ENCODE results near the gene FYB2. TPM values are rescaled to one million over a fixed set of nuclear protein-coding genes. Genes with fewer than 3 reads are reported as not detected.

The FYB2 gene
- total RNA-seq, 5 donors from 2014 or later (not counting 1 experiment from before 2014, with no cell fraction given), result not detected

DNA sequence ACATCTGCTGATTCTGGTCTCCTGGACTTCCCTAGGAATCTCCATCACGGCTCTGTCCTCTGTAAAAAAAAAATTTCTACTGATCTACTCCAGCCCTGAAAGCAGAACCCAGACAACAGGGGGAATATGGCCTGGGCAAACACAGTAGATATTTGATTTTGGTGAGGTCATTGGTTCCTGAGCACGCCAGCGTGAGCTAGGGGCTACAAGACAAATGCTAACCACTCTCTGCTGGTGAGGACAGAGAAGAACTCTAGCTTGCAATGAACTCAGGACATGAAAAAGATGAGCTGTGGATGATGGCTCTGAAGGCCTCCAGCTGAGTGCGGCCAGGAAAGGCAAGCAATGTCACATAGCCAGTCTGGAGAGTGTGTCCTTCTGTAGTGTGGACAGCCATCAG, 17.2 kb upstream of the FYB2 start:
- Mint-ChIP-seq H3K36me3 (no peaks in the 10 kb centered on the region), H3K4me3 (no peak overlapping the region), H3K4me1 (peaks cover 5 to 8% (median 5%) of the 10 kb centered on the region in 3 donors), H3K27ac (no peak overlapping the region), H3K27me3 (peaks cover 8 to 12% of the 10 kb centered on the region in 2 donors), H3K9me3 (no peaks in the 10 kb centered on the region)
- Histone ChIP-seq H3K4me1 (ENCODE audit: control insufficient read depth in 1 of 2, extremely low read depth in 1 of 2, insufficient read depth in 2 of 2, low read length in 2 of 2) (no peaks in the 10 kb centered on the region), H3K4me3 (ENCODE audit: control insufficient read depth in 1 of 2, extremely low read depth in 1 of 2, low read length in 1 of 2) (no peak overlapping the region), H3K27ac (ENCODE audit: low read length) (no peak overlapping the region), H3K27me3 (replicated peaks in 1 of 2; ENCODE audit: control insufficient read depth in 2 of 2, extremely low read depth in 1 of 2, insufficient read depth in 2 of 2, low read length in 1 of 2) (peaks cover 0 to 2% of the 10 kb centered on the region in 2 experiments), H3K9me3 (no peaks in the 10 kb centered on the region), H3K36me3 (ENCODE audit: control insufficient read depth in 2 of 2, extremely low read depth in 1 of 2, insufficient read depth in 1 of 2, low read length in 1 of 2) (no peaks in the 10 kb centered on the region)
- 96% methylated on average over 3 of the region's 4 CpGs for WGBS (ENCODE audit: insufficient coverage)
- no peak for ATAC-seq (replicated peaks in 1 of 4)
- no peak for DNase-seq
- CTCF ChIA-PET, result no interaction called here
- POLR2A ChIA-PET, result no interaction called here

DNA sequence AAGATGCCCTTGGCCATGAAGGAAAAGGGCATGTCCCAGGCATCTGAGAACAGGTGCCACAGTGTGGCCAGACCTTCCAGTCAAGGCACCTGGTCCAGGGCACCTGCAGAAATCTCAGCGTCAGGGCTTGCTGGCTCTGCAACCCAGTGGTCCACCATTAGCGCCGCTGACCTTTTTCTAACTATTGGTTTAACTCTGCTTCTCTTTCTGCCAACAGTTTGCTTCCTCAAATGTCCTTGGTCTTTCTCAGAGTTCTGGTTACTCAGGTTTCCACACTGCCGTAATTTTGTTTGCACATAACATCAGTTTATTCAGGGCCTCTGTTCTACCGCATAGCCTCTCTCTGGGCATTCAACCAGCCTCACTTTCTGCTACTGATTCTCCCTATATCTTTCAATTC, 16.5 kb upstream of the FYB2 start:
- peaks cover 0 to 4% of the 10 kb centered on the region in 2 experiments for H3K27me3 ChIP-seq (replicated peaks in 1 of 2; ENCODE audit: control insufficient read depth in 2 of 2, extremely low read depth in 1 of 2, insufficient read depth in 2 of 2, low read length in 1 of 2)
- ATAC-seq (replicated peaks in 1 of 4), result no peak
- H3K36me3 Mint-ChIP-seq, result no peaks in the 10 kb centered on the region
- no peaks in the 10 kb centered on the region for H3K4me1 ChIP-seq (ENCODE audit: control insufficient read depth in 1 of 2, extremely low read depth in 1 of 2, insufficient read depth in 2 of 2, low read length in 2 of 2)
- H3K27ac ChIP-seq (ENCODE audit: low read length), result no peak overlapping the region
- no peak for DNase-seq
- H3K4me3 Mint-ChIP-seq, result no peak overlapping the region
- no peaks in the 10 kb centered on the region for H3K9me3 ChIP-seq
- whole genome bisulfite sequencing (ENCODE audit: insufficient coverage), result 87% methylated on average over 5 of the region's 5 CpGs
- H3K27me3 Mint-ChIP-seq, result peaks cover 14 to 15% of the 10 kb centered on the region in 2 donors
- H3K27ac Mint-ChIP-seq, result no peak overlapping the region
- no peak overlapping the region for H3K4me3 ChIP-seq (ENCODE audit: control insufficient read depth in 1 of 2, extremely low read depth in 1 of 2, low read length in 1 of 2)
- ChIA-PET POLR2A (no interaction called here), CTCF (interaction anchor here in 1 of 2 donors (0.6 kb wide), 1 partner anchor 229 kb away, joined by 3 read pairs; no protein-coding TSS in a partner anchor)
- no peaks in the 10 kb centered on the region for H3K36me3 ChIP-seq (ENCODE audit: control insufficient read depth in 2 of 2, extremely low read depth in 1 of 2, insufficient read depth in 1 of 2, low read length in 1 of 2)
- peaks cover 5 to 8% (median 5%) of the 10 kb centered on the region in 3 donors for H3K4me1 Mint-ChIP-seq
- H3K9me3 Mint-ChIP-seq, result no peaks in the 10 kb centered on the region

DNA sequence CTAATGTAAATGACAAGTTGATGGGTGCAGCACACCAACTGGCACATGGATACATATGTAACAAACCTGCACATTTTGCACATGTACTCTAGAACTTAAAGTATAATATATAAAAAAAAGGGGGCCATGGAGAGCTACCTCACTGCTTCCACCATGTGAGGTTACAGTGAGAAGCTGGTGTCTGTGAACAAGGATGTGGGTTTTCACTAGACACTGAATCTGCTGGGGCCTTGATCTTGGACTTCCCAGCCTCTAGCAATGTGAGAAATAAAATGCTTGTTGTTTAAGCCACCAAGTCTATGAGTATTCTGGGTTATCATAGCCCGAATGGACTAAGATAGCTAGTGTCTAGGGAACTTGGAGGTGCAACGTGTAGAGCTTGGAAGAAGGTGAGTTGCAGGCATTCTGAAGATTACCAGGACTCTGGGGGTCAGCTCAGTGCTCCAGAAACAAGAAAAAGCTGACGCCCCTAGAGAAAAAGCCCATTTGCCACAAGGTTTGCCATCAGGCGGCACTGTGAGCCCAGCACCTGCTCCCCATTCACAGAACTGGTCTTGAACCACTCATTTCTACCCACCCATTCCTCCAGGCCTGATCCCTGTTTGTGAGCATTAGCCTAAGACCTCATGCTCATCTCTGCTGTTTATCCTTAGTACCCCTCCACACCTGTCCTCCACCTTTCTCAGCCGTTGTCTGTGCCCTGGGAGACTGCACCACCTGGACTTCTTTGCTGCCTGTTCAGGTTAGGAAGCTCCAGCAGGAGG, 15.1 kb upstream of the FYB2 start:
- no peaks in the 10 kb centered on the region for H3K36me3 ChIP-seq (ENCODE audit: control insufficient read depth in 2 of 2, extremely low read depth in 1 of 2, insufficient read depth in 1 of 2, low read length in 1 of 2)
- no peaks in the 10 kb centered on the region for H3K9me3 ChIP-seq
- POLR2A ChIA-PET, result no interaction called here
- Mint-ChIP-seq H3K4me3 (no peak overlapping the region), H3K9me3 (no peaks in the 10 kb centered on the region), H3K36me3 (no peaks in the 10 kb centered on the region), H3K27ac (no peak overlapping the region), H3K27me3 (peaks cover 14 to 15% of the 10 kb centered on the region in 2 donors), H3K4me1 (peaks cover 5 to 8% (median 5%) of the 10 kb centered on the region in 3 donors)
- CTCF ChIA-PET, result interaction anchor here in 1 of 2 donors (0.5 kb wide), 1 partner anchor 359 kb away, joined by 7 read pairs; no protein-coding TSS in a partner anchor
- no peak overlapping the region for H3K4me3 ChIP-seq (ENCODE audit: control insufficient read depth in 1 of 2, extremely low read depth in 1 of 2, low read length in 1 of 2)
- no peaks in the 10 kb centered on the region for H3K4me1 ChIP-seq (ENCODE audit: control insufficient read depth in 1 of 2, extremely low read depth in 1 of 2, insufficient read depth in 2 of 2, low read length in 2 of 2)
- 69% methylated on average over 4 of the region's 5 CpGs for whole genome bisulfite sequencing (ENCODE audit: insufficient coverage)
- no peak for ATAC-seq (replicated peaks in 1 of 4)
- peaks cover 0 to 4% of the 10 kb centered on the region in 2 experiments for H3K27me3 ChIP-seq (replicated peaks in 1 of 2; ENCODE audit: control insufficient read depth in 2 of 2, extremely low read depth in 1 of 2, insufficient read depth in 2 of 2, low read length in 1 of 2)
- DNase-seq, result no peak
- no peak overlapping the region for H3K27ac ChIP-seq (ENCODE audit: low read length)

DNA sequence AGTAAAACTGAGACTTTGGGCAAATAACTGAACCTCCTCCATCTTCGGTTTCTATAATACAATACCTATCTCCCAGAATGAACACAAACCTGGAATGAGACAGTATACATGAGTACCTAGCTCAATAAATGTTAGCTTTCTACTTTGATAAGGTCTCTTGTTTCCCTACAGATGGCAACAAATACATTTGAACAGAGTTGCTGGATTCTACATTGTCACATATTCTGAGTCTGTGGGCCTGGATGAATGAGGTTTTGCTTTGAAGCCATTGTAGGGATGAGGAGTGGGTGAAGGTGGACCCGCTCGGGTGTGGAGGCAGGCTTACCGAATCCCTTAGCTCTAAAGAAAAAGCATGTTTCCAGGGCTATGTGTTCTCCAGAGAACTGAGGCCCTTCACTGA, 13.9 kb upstream of the FYB2 start:
- H3K9me3 Mint-ChIP-seq, result no peaks in the 10 kb centered on the region
- WGBS (ENCODE audit: insufficient coverage), result 94% methylated on average over 3 of the region's 4 CpGs
- no peaks in the 10 kb centered on the region for H3K36me3 Mint-ChIP-seq
- Histone ChIP-seq H3K9me3 (no peaks in the 10 kb centered on the region), H3K36me3 (ENCODE audit: control insufficient read depth in 2 of 2, extremely low read depth in 1 of 2, insufficient read depth in 1 of 2, low read length in 1 of 2) (no peaks in the 10 kb centered on the region), H3K4me1 (ENCODE audit: control insufficient read depth in 1 of 2, extremely low read depth in 1 of 2, insufficient read depth in 2 of 2, low read length in 2 of 2) (no peaks in the 10 kb centered on the region), H3K27ac (ENCODE audit: low read length) (no peak overlapping the region), H3K4me3 (ENCODE audit: control insufficient read depth in 1 of 2, extremely low read depth in 1 of 2, low read length in 1 of 2) (no peak overlapping the region), H3K27me3 (replicated peaks in 1 of 2; ENCODE audit: control insufficient read depth in 2 of 2, extremely low read depth in 1 of 2, insufficient read depth in 2 of 2, low read length in 1 of 2) (peaks cover 0 to 4% of the 10 kb centered on the region in 2 experiments)
- ChIA-PET CTCF (interaction anchor here in 1 of 2 donors (1.0 to 1.2 kb wide), 3 partner anchors 10 to 1820 kb away, joined by 3 to 4 read pairs (median 4); no protein-coding TSS in a partner anchor), POLR2A (no interaction called here)
- DNase-seq (no peak), ATAC-seq (replicated peaks in 1 of 4) (no peak)
- H3K27ac Mint-ChIP-seq, result no peak overlapping the region
- peaks cover 5 to 8% (median 5%) of the 10 kb centered on the region in 3 donors for H3K4me1 Mint-ChIP-seq
- no peak overlapping the region for H3K4me3 Mint-ChIP-seq
- peaks cover 10 to 28% of the 10 kb centered on the region in 2 donors for H3K27me3 Mint-ChIP-seq

DNA sequence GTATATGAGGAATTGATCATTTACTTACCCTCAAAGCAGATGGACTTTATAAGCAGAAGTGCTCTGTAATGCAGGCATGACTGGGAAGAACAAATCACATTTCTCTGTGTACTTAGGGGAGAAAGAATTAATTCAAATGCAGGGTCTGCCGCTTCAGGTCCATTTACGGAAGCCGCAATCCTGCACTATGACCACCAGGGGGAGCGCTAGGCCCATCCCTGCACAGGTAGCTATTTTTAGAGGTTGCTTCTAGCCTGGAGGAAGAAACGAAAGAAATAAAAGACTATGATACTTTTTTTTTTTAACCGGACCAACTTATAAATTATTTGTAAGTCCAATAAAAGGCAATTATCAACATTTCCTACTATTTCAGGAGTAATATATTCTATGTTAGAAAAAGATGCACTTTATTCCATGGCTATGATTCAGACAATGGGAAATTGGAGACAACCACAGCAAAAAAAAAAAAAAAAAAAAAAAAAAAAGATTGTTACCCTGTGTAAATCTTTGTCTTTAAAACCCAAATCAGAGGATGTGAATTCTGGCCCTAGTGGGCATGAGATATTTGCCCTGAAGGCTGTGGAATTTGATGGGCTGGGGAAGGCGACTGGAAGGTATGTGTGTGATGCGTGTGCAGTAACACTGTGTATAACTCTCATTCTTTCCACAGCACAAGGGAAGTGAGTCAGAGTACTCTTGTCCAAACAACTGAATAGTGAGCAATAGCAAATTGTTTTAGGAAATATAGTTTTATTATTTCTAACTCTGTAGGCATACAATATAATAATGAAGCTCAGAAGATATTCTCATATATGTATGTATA, 12.9 kb upstream of the FYB2 start:
- DNase-seq (peak; percentile 26 to 82 (median 55)), ATAC-seq (replicated peaks in 1 of 4) (peak; percentile 53 to 65 (median 57))
- Mint-ChIP-seq H3K27me3 (peaks cover 10 to 29% of the 10 kb centered on the region in 2 donors), H3K36me3 (no peaks in the 10 kb centered on the region), H3K27ac (no peak overlapping the region), H3K4me3 (no peak overlapping the region), H3K9me3 (no peaks in the 10 kb centered on the region), H3K4me1 (peaks cover 5 to 8% (median 5%) of the 10 kb centered on the region in 3 donors)
- Histone ChIP-seq H3K27me3 (replicated peaks in 1 of 2; ENCODE audit: control insufficient read depth in 2 of 2, extremely low read depth in 1 of 2, insufficient read depth in 2 of 2, low read length in 1 of 2) (peaks cover 0 to 4% of the 10 kb centered on the region in 2 experiments), H3K9me3 (no peaks in the 10 kb centered on the region), H3K36me3 (ENCODE audit: control insufficient read depth in 2 of 2, extremely low read depth in 1 of 2, insufficient read depth in 1 of 2, low read length in 1 of 2) (no peaks in the 10 kb centered on the region), H3K4me3 (ENCODE audit: control insufficient read depth in 1 of 2, extremely low read depth in 1 of 2, low read length in 1 of 2) (no peak overlapping the region), H3K4me1 (ENCODE audit: control insufficient read depth in 1 of 2, extremely low read depth in 1 of 2, insufficient read depth in 2 of 2, low read length in 2 of 2) (no peaks in the 10 kb centered on the region), H3K27ac (ENCODE audit: low read length) (no peak overlapping the region)
- WGBS (ENCODE audit: insufficient coverage), result 0% methylated on average over 3 of the region's 8 CpGs
- CTCF ChIA-PET, result interaction anchor here (0.5 to 1.5 kb wide), 14 partner anchors 11 to 1908 kb away, joined by 3 to 11 read pairs (median 4); partner anchors contain the start of gene OMA1 (in 1 of the 2)
- POLR2A ChIA-PET, result interaction anchor here in 1 of 2 donors (0.8 kb wide), 1 partner anchor 49 kb away, joined by 3 read pairs; no protein-coding TSS in a partner anchor

DNA sequence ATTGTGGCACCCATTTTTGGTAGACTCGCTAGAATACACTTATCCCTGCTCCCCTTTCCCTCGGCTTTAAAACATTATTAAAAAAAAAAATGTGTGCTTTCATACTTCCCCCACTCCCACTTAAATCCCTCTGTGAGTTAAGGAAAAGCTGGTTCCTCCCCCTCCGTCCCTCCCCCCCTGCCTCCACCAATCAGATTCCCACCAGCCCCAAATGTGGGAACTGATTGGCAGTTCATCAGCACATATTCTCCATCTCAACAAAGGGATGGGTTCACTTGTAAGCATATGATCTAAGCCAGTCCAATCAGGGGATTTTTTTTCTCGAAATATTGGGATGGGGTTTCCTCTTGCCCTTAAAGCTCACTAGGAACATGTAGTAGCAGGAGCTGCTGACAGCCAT, 10.8 kb upstream of the FYB2 start:
- Histone ChIP-seq H3K9me3 (no peaks in the 10 kb centered on the region), H3K36me3 (ENCODE audit: control insufficient read depth in 2 of 2, extremely low read depth in 1 of 2, insufficient read depth in 1 of 2, low read length in 1 of 2) (no peaks in the 10 kb centered on the region), H3K4me3 (ENCODE audit: control insufficient read depth in 1 of 2, extremely low read depth in 1 of 2, low read length in 1 of 2) (no peak overlapping the region), H3K27me3 (replicated peaks in 1 of 2; ENCODE audit: control insufficient read depth in 2 of 2, extremely low read depth in 1 of 2, insufficient read depth in 2 of 2, low read length in 1 of 2) (peaks cover 0 to 4% of the 10 kb centered on the region in 2 experiments), H3K4me1 (ENCODE audit: control insufficient read depth in 1 of 2, extremely low read depth in 1 of 2, insufficient read depth in 2 of 2, low read length in 2 of 2) (no peaks in the 10 kb centered on the region), H3K27ac (ENCODE audit: low read length) (no peak overlapping the region)
- Mint-ChIP-seq H3K27ac (no peak overlapping the region), H3K4me3 (no peak overlapping the region), H3K9me3 (no peaks in the 10 kb centered on the region), H3K27me3 (peaks cover 11 to 37% of the 10 kb centered on the region in 2 donors), H3K4me1 (peaks cover 5 to 8% (median 5%) of the 10 kb centered on the region in 3 donors), H3K36me3 (no peaks in the 10 kb centered on the region)
- ChIA-PET CTCF (interaction anchor here (0.7 to 0.8 kb wide), 4 partner anchors 23 to 1717 kb away, joined by 3 to 7 read pairs (median 4); partner anchors contain the start of gene OMA1 (in 1 of the 2)), POLR2A (no interaction called here)
- DNase-seq (no peak), ATAC-seq (replicated peaks in 1 of 4) (no peak)
- no CpG with 5 or more reads among the region's 4 CpGs for WGBS (ENCODE audit: insufficient coverage)
